SU-DHL-6 (cell line): ENCODE data around the gene CXCR5.

Experiments
- EZH2phosphoT487 ChIP-seq: fragments of 200-600 bp; sonication (generic), shearing (Covaris generic); conservative IDR thresholded peaks from 2 replicates; pipeline ENCODE4 v1.6.1; 2018; ENCODE audit warnings: mild to moderate bottlenecking, antibody characterized with exemption, low read length, moderate library complexity, mixed read lengths
- TF ChIP-seq, protein P1 (sequence below): fragments of 200-600 bp; sonication (generic); IDR thresholded peaks from one replicate; pipeline ENCODE4 v1.5.1; 2017; ENCODE audit warnings: antibody characterized with exemption, mild to moderate bottlenecking, low read length, moderate library complexity; ENCODE audit not compliant: insufficient read depth, poor library complexity, severe bottlenecking

GRCh38 chr11:118918128-118918685, 34.5 kb downstream of the CXCR5 start:
- TF ChIP-seq, protein P1, sequence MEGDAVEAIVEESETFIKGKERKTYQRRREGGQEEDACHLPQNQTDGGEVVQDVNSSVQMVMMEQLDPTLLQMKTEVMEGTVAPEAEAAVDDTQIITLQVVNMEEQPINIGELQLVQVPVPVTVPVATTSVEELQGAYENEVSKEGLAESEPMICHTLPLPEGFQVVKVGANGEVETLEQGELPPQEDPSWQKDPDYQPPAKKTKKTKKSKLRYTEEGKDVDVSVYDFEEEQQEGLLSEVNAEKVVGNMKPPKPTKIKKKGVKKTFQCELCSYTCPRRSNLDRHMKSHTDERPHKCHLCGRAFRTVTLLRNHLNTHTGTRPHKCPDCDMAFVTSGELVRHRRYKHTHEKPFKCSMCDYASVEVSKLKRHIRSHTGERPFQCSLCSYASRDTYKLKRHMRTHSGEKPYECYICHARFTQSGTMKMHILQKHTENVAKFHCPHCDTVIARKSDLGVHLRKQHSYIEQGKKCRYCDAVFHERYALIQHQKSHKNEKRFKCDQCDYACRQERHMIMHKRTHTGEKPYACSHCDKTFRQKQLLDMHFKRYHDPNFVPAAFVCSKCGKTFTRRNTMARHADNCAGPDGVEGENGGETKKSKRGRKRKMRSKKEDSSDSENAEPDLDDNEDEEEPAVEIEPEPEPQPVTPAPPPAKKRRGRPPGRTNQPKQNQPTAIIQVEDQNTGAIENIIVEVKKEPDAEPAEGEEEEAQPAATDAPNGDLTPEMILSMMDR = no peak
- no peak for TF ChIP-seq EZH2phosphoT487
